Neural cell (in vitro differentiated cells): ENCODE results near the gene LDB2. TPM values are rescaled to one million over a fixed set of nuclear protein-coding genes. Genes with fewer than 3 reads are reported as not detected.

Source experiments
- H2AFZ ChIP-seq: fragments of 200-600, 300-800 bp; sonication (generic), shearing (Covaris generic); 2 replicates; pipeline ENCODE4 v1.6.0; 2014; ENCODE audit warnings: low read depth, mild to moderate bottlenecking, antibody characterized with exemption, low read length, moderate library complexity
- H3F3A ChIP-seq: fragments of 200-600 bp; shearing (Covaris generic); 2 replicates; pipeline ENCODE4 v1.6.1; 2016; ENCODE audit warnings: mild to moderate bottlenecking, moderate library complexity, mixed read lengths, antibody characterized with exemption, low read length; ENCODE audit not compliant: insufficient read depth, poor library complexity, severe bottlenecking
- H3K27ac ChIP-seq: fragments of 200-600, 300-800 bp; sonication (generic), shearing (Covaris generic); 2 replicates; pipeline ENCODE4 v1.5.1; 2014; ENCODE audit warnings: mild to moderate bottlenecking, low read length, moderate library complexity
- H3K27me3 ChIP-seq: fragments of 300-800, 200-600 bp; sonication (generic), shearing (Covaris generic); 2 replicates; pipeline ENCODE4 v1.6.0; 2014; ENCODE audit warnings: mild to moderate bottlenecking, low read depth, low read length, moderate library complexity; ENCODE audit not compliant: insufficient read depth
- H3K36me3 ChIP-seq: fragments of 300-800, 200-600 bp; sonication (generic), shearing (Covaris generic); 2 replicates; pipeline ENCODE4 v1.5.1; 2014; ENCODE audit warnings: mild to moderate bottlenecking, antibody characterized with exemption, low read length, moderate library complexity; ENCODE audit not compliant: insufficient read depth
- H3K4me2 ChIP-seq: fragments of 300-800, 200-600 bp; sonication (generic), shearing (Covaris generic); 2 replicates; pipeline ENCODE4 v1.6.0; 2014; ENCODE audit warnings: mild to moderate bottlenecking, low read length
- H3K4me3 ChIP-seq: fragments of 300-800, 200-600 bp; sonication (generic), shearing (Covaris generic); 2 replicates; pipeline ENCODE4 v1.5.1; 2014; ENCODE audit warnings: mild to moderate bottlenecking, low read length, moderate library complexity
- H3K79me2 ChIP-seq: fragments of 200-600 bp; shearing (Covaris generic); replicated peaks from 2 replicates; pipeline ENCODE4 v1.6.0; 2014; ENCODE audit warnings: mild to moderate bottlenecking, low read length, moderate library complexity; ENCODE audit not compliant: insufficient read depth
- H3K9ac ChIP-seq: fragments of 300-800, 200-600 bp; sonication (generic), shearing (Covaris generic); 2 replicates; pipeline ENCODE4 v1.6.1; 2016; ENCODE audit warnings: mild to moderate bottlenecking, low read length, mixed read lengths
- H3K9me2 ChIP-seq: fragments of 200-600 bp; shearing (Covaris generic); 2 replicates; pipeline ENCODE4 v1.6.1; 2016; ENCODE audit warnings: mild to moderate bottlenecking, low read length, mixed read lengths; ENCODE audit not compliant: insufficient read depth
- H3K9me3 ChIP-seq: fragments of 200-600, 300-800 bp; sonication (generic), shearing (Covaris generic); 2 replicates; pipeline ENCODE4 v1.6.1; 2016; ENCODE audit warnings: mild to moderate bottlenecking, mixed run types, low read length, moderate library complexity, mixed read lengths
- H4K20me1 ChIP-seq: fragments of 200-600 bp; shearing (Covaris generic); 2 replicates; pipeline ENCODE4 v1.6.1; 2016; ENCODE audit warnings: mild to moderate bottlenecking, mixed run types; ENCODE audit not compliant: insufficient read depth
- CTCF ChIP-seq: fragments of 450-650 bp; IDR thresholded peaks from 2 replicates; pipeline ENCODE4 v1.5.1; 2014; ENCODE audit warnings: antibody characterized with exemption, mild to moderate bottlenecking, moderate library complexity; ENCODE audit not compliant: poor library complexity, severe bottlenecking
- EP300 ChIP-seq: fragments of 450-650 bp; conservative IDR thresholded peaks from 2 replicates; pipeline ENCODE4 v1.6.1; 2014; ENCODE audit warnings: antibody characterized with exemption, mild to moderate bottlenecking, moderate library complexity; ENCODE audit not compliant: poor library complexity, severe bottlenecking
- EZH2 ChIP-seq: fragments of 200-600, 300-800 bp; shearing (Covaris generic), sonication (generic); IDR thresholded peaks from 2 replicates; pipeline ENCODE4 v1.6.1; 2014; ENCODE audit warnings: antibody characterized with exemption, low read length, borderline replicate concordance, mild to moderate bottlenecking; ENCODE audit not compliant: insufficient read depth, poor library complexity, severe bottlenecking
- MXI1 ChIP-seq: fragments of 450-650 bp; conservative IDR thresholded peaks from 2 replicates; pipeline ENCODE4 v1.6.1; 2014; ENCODE audit warnings: antibody characterized with exemption, mild to moderate bottlenecking; ENCODE audit not compliant: poor library complexity, severe bottlenecking
- POLR2AphosphoS5 ChIP-seq: IDR thresholded peaks from 2 replicates; pipeline ENCODE4 v1.6.1; 2012
- RAD21 ChIP-seq: fragments of 450-650 bp; conservative IDR thresholded peaks from 2 replicates; pipeline ENCODE4 v1.6.1; 2014; ENCODE audit warnings: antibody characterized with exemption, mild to moderate bottlenecking, moderate library complexity
- SMC3 ChIP-seq: fragments of 450-650 bp; conservative IDR thresholded peaks from 2 replicates; pipeline ENCODE4 v1.6.1; 2014; ENCODE audit warnings: antibody characterized with exemption, mild to moderate bottlenecking, moderate library complexity; ENCODE audit not compliant: poor library complexity
- TAF1 ChIP-seq: IDR thresholded peaks from 2 replicates; pipeline ENCODE4 v1.6.1; 2012; ENCODE audit warnings: low read depth
- polyA plus RNA-seq: library from polyadenylated mRNA; depleted of rRNA; stranded (reverse); fragments of >200 nt; gene quantifications from 2 replicates; pipeline ENCODE4 v1.2.3, GENCODE V29; 2014
- TF ChIP-seq, protein P1 (sequence below): IDR thresholded peaks from 2 replicates; pipeline ENCODE4 v1.6.1; 2012; ENCODE audit warnings: borderline replicate concordance

Gene LDB2
- polyA plus RNA-seq, 1 donor from 2014 or later: 58.9 TPM

DNA sequence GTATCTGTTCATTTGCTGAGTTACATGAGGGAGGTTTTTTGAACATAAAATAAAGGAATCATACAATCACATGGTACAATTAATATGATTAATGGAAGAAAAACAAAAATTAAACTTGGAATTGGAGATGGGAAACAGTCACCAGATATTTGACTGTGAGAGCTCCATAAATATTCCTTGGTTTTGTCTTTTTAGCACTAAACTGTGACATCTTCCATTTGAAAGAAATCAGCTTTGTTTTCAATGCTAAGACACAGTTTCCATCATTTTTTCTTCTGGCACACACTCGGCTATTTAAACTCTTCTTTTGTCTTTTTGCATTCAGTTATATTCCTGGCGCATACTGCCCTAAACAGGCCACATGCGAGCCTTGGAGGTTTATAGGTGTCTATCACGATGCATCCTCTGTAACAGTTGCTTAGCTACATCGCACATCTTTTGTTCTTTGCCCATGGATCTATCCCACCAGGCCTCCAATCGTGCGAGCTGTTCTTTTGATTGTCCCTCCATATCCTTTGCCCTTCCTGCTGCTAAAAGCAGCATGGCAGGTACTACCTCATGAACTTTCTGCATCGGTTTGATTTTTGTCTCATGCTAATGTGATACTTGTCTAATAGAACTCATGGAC lies 158.3 kb downstream of the LDB2 start:
- Histone ChIP-seq H4K20me1 (no peaks in the 10 kb centered on the region), H2AFZ (no peak overlapping the region), H3K4me2 (peak overlapping the region; percentile 31), H3K27ac (peak overlapping the region; percentile 81), H3K4me3 (peak overlapping the region; percentile 12), H3K9ac (peak overlapping the region; percentile 49), H3K36me3 (no peaks in the 10 kb centered on the region), H3K9me3 (no peaks in the 10 kb centered on the region), H3F3A (no peaks in the 10 kb centered on the region), H3K79me2 (no peaks in the 10 kb centered on the region), H3K9me2 (no peaks in the 10 kb centered on the region), H3K27me3 (no peaks in the 10 kb centered on the region)
- TF ChIP-seq MXI1: peak; percentile 24
- TF ChIP-seq CTCF: no peak
- no peak for TF ChIP-seq POLR2AphosphoS5
- TF ChIP-seq SMC3: peak; percentile 23
- no peak for TF ChIP-seq TAF1
- peak; percentile 28 for TF ChIP-seq EP300
- TF ChIP-seq, protein P1, sequence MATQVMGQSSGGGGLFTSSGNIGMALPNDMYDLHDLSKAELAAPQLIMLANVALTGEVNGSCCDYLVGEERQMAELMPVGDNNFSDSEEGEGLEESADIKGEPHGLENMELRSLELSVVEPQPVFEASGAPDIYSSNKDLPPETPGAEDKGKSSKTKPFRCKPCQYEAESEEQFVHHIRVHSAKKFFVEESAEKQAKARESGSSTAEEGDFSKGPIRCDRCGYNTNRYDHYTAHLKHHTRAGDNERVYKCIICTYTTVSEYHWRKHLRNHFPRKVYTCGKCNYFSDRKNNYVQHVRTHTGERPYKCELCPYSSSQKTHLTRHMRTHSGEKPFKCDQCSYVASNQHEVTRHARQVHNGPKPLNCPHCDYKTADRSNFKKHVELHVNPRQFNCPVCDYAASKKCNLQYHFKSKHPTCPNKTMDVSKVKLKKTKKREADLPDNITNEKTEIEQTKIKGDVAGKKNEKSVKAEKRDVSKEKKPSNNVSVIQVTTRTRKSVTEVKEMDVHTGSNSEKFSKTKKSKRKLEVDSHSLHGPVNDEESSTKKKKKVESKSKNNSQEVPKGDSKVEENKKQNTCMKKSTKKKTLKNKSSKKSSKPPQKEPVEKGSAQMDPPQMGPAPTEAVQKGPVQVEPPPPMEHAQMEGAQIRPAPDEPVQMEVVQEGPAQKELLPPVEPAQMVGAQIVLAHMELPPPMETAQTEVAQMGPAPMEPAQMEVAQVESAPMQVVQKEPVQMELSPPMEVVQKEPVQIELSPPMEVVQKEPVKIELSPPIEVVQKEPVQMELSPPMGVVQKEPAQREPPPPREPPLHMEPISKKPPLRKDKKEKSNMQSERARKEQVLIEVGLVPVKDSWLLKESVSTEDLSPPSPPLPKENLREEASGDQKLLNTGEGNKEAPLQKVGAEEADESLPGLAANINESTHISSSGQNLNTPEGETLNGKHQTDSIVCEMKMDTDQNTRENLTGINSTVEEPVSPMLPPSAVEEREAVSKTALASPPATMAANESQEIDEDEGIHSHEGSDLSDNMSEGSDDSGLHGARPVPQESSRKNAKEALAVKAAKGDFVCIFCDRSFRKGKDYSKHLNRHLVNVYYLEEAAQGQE: peak; percentile 27
- peak; percentile 28 for TF ChIP-seq RAD21
- no peak for TF ChIP-seq EZH2

GRCh38 chr4:16738558-16738957 lies 159.9 kb downstream of the LDB2 start:
- H3K4me2 ChIP-seq: no peak overlapping the region
- no peak overlapping the region for H3K4me3 ChIP-seq
- TF ChIP-seq MXI1 (no peak), EZH2 (no peak), CTCF (no peak), TAF1 (no peak), POLR2AphosphoS5 (no peak), SMC3 (no peak)
- TF ChIP-seq, protein P1: no peak
- H3K27me3 ChIP-seq: no peaks in the 10 kb centered on the region
- H4K20me1 ChIP-seq: no peaks in the 10 kb centered on the region
- no peaks in the 10 kb centered on the region for H3K36me3 ChIP-seq
- H3K9ac ChIP-seq: no peak overlapping the region
- H3K27ac ChIP-seq: peak overlapping the region; percentile 41
- no peak overlapping the region for H2AFZ ChIP-seq
- H3K79me2 ChIP-seq: no peaks in the 10 kb centered on the region
- H3F3A ChIP-seq: no peaks in the 10 kb centered on the region
- no peaks in the 10 kb centered on the region for H3K9me3 ChIP-seq
- no peaks in the 10 kb centered on the region for H3K9me2 ChIP-seq
